GM21390 (cell line): Measurements from ENCODE around the gene PTPRD.

ENCODE experiments used
- ATAC-seq: cut with Tn5 transposase; IDR thresholded peaks from one replicate; pipeline ENCODE4 v1.9.1; 2021; ENCODE audit not compliant: unreplicated experiment

The PTPRD gene

DNA sequence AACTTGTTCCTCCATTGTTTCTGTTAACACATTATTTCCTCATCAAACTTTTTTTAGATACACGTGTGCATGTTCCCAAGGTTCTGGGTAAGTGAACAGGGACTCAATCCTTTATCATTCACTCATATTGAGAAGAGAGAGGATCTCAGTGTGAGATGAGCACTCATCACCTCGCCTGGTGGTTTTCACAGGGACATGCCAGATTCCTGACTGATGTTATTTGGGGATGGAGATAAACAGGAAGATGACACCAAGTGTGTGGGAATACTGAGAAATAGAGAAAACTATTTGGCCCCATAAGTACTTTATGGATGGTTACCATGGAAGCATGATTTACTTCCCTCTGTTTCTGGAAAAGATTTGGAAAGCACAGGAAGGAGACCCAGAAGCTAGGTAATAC lies 2279.9 kb downstream of the PTPRD start:
- no peak for ATAC-seq

DNA sequence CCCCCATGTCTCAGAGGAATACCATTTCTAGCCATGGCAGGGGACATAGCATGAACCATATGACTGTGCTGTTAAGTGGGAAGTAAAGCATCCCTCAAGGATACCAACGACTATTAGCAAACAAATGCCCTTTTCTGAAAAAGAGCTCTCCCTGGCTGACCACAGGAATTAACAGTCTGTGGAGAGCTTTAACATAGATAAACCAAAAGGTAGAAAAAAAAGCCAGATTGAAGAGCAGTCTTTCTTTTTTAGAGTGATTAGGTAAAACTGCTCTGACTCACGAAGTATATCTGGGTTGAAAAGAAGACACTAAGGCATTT lies 2280.5 kb downstream of the PTPRD start:
- ATAC-seq, result no peak

DNA sequence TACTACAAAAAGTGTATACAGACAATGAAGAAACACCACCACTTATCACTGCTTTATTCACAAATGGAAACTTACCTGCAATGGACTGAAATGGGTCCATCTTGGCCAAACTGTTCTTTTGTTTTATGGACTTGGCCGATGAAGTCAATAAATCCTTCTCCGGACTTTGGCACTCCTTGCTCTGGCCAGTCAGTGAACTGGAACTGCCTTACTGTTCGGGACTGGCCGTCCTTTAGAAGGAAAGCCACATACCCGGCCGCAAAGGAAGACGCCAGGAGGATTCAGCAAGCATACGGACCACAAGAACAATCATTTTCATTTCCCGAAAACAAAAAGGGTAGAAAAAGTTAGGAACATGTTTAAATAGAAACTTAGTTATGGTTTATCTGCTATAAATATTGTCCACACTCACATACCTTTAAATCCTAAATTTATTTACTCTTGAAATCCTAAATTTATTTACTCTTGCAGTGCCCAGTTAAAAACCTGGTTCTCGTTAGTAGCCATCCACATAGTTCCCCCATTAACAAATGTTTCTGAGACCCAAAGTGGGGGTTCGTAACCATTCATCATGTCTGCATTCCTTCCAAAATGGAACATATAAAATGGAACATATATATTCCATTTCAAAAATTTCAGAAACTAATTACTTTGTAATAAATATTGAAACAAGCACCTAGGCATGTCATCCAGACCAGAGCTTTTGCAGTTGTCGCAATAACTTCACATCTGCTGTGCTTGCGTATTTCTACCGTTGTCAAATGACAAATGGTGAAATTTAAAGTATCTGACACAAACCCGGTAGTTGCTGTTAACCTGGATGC lies 2281.1 kb downstream of the PTPRD start:
- ATAC-seq, result no peak

DNA sequence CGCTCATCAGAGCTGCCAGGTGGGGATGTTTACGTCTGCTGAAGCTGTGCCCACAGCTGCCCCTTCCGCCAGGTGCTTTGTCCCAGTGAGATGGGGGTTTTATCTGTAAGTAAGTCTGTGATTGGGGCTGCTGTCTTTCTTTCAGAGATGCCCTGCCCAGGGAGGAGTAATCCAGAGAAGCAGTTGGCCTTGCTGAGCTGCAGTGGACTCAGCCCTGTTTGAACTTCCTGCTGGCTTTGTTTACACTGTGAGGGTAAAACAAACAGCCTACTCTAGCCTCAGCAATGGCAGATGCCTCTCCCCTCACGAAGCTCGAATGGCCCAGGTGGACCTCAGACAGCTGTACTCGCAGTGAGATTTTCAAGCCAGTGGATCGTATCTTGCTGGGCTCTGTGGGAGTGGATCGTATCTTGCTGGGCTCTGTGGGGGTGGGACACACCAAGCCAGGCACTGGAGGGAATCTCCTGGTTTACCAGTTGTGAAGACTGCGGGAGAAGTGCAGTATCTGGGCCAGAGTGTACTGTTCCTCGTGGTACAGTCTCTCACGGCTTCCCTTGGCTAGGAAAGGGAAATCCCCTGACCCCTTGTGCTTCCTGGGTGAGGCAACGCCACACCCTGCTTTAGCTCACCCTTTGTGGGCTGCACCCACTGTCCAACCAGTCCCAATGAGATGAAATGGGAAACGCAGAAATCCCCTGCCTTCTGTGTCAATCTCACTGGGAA lies 2283.1 kb downstream of the PTPRD start:
- ATAC-seq, result no peak

DNA sequence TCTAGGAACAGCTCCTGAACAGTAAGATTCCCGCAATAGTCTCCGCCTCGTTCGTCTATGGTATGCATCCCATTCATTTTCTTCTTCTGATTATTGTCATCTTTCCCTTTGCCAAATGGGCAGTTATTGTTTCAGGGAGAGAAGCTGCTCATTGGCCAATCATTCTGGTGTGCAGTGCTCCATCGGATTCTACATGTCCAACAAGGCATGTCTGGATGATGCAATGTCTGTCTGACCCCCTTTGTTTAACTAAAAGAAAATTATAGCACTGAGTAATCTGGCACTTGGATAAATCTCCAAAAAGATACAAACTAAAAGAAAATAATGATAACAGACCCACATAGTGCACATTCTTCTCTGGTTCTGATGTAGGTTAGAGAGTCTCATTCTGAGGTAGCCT lies 2297.6 kb downstream of the PTPRD start:
- ATAC-seq, result no peak

DNA sequence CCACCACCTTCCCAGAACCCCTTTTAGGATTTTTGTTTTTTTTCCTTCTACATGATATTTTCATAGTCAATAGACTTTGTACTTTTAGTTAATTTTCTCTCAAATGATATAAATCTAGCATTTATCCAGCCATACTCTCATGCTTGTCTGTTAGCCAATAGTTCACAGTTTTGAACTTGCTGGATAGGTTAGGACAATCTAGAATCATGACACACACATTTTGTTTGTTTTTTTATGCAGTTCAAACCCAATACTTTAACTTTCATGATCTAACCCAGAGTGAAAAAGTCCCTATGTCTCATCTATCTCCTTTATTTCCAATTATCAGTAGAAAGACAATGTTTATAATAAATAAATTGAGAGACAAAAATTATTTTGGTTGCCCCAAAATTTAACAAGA lies 2303.5 kb downstream of the PTPRD start:
- ATAC-seq, result no peak

DNA sequence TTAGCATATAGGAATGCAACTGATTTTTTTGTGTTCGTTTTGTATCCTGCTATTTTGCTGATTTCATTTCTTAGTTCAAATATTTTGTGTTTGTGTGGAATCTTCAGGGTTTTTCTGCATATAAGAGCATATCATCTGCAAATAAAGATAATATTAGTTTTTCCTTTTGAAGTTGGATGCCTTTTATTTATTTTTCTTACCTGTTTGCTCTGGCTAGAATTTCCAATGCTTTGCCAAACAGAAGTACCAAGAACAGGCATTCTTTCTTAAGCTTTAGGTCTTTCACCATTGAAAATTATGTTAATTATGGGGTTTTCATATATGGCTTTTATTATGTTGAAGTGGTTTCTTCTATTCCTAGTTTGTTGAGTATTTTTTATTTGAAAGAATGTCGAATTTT lies 2308.1 kb downstream of the PTPRD start:
- no peak for ATAC-seq

DNA sequence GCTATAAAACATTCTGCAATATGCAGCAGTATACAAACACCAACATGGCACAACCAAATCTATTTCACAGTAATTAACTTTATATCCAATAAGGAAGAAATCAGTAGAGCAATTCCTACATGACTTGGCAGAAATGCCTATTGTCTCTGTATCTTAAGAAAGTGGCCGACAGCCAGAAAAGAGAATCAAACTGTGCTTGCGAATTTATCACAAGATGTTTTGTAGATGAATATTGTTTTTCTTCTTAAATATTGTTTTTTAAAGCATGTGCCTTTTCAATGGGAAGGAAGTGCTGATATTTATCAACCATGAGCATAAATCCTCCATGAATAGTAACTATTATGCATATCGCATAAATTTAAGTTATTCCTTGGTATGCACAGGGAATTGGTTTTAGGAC lies 2311.5 kb downstream of the PTPRD start:
- no peak for ATAC-seq

DNA sequence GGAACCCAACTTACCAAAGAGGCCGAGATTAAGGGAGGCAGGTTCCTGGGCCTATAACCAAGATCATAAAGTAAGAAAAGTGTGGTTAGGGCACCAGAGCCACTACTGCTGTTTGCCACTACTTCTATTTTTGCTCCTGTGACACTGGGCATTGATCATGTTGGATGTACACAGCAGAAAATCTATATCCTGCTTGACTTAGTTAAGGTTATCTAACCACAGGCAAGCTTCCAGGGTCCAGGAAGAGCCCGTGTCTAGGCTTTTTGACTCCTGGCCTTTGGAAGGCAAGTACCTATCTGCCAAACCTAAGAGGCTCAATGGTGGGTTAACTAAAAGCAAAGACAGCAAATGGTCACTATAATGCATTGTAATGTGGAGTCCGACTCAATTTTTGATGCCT lies 2315.8 kb downstream of the PTPRD start:
- no peak for ATAC-seq

DNA sequence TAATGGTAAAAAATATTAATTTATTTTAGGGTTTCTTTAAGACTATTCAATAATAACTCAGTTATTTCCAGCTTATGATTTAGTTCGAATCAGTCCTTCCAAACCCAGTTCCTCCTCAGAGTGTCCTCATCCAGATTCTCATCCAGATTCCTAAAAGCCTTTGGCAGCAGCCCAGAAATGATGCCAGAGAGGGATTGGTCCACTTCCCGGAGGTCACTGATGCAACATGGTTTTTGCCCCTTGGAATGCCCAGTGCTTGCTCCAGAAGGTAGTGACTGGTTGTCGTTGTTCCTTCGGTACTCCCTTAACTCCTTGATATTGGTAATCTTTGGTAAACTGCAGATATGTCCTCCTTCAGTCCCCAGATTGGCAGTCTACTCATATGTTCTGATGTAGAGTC lies 2320.1 kb downstream of the PTPRD start:
- ATAC-seq, result no peak

DNA sequence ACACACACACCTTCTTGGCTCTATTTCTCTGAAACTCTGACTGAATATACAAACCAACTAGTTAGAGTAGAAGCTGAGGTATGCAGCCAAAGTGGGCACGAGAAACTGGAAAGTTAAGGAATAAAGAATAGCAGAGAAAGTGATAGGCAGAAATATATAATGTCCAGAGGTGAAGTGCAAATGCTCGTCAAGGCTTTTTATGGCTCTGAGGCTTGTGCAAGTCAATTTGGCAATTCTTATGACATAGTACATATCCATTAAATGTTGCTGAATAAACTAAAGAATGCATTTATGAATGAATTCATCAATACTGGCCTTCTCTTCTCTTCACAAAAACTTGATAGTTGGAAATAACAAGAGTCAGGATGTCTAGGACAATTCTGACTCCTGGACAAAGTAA lies 2323.1 kb downstream of the PTPRD start:
- ATAC-seq, result no peak

DNA sequence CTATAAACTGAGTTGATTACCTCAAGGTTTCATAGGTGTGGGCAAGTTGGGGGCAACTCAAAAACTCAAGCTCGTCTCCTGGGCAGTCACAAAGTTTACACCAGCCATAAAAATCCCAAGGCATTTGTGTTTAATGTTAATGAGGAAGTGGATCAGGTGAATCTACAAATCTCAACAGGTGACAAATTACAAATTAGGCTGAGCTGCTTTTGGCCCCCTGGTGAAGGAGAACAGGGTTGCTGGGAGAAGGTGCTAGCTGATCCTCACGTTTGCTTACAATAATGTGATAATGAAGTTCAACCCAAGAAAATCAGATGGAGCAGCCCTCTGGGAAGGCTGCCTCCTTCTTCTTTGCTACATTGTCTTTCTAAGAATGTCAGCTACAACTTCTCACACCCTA lies 2324.8 kb downstream of the PTPRD start:
- ATAC-seq, result no peak

DNA sequence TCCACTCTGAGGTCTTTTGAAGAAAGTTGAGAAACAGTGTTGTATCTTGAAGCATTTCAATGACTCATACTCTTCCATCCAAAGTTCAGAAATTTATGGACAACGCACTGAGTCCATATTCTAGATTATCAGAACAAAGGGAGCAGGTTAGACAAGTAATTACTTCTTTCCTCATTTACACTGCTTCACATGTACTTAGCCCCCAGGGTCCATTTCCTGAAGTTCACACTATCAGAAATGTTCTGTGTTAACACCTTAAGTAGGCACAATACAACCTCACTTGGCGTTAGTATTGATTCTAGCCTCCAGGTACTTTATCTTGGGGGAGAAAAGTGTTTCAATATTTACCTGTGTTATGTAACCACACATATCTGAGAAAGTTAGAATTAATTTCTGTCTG lies 2325.3 kb downstream of the PTPRD start:
- ATAC-seq, result no peak

DNA sequence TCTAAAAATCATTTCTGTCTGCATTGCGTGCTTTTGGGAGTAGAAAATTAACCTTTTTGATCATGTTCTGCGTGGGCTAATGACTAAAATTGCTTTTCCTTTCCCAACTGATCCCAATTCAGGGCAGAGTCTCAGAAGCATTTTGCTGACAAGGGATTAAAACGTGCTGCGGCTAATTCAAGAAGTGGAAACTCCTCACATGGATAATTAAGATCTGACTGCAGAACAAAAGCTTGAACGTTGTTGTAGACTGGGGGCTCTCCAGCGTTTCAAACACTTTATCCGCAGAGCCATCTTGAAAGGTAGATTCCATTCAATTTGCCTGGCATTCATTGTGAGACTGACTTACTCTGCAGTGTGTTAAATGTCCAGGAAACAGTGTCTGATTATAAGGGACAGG lies 2327.9 kb downstream of the PTPRD start:
- ATAC-seq, result no peak

DNA sequence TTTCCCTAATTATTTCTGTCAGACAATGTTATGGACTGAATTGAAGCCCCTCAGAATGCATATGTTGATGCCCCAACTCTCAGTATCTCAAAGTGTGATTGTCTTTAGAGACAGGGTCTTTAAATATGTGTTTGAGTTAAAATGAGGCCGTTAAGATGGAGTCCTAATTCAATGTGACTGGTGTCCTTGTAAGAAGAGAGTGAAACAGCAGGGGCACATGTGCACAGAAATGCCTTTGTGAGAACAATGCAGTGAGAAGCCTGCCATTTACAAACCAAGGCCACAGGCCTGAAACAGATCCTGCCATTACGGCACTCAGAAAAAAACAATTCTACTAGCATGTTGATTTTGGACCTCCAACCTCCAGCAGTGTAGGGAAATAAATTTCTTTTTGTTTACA lies 2330.3 kb downstream of the PTPRD start:
- no peak for ATAC-seq

DNA sequence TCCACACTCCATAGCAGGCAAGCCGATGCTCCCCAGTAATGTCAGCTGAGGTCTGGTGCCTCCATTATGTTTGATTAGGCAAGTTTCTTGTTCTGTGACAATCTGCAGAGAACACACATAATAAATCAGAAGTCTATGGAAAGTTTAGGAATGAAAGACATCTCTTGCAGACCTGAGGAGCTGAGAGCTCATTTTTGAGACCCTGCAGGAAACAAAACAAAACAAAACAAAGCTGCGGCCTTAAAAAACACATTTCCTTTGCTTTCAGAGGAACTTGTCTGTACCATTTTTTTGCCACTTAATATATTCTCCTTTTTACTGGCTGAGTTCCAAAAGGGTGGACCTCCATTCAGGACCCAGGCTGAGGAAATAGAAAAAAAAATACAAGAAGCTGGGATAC lies 2332.0 kb downstream of the PTPRD start:
- no peak for ATAC-seq

DNA sequence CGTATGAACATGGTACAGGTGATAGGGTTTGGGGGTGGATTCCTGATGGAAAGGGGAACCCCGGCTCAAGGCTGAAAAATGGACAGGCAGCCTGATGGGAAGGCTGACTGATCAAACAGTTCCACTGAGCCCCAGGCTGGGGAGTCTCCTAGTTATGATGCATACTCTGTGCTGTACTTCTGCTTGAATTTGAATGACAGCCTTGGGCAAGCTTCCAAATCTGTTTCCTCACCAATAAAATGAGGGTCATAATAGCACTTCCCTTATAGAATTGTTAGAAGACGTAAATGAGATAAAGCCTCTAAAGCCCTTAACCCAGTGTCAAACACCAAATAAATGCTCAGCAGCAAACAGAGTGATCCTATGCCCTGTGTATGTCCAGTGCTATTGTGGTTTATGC lies 2334.8 kb downstream of the PTPRD start:
- no peak for ATAC-seq

DNA sequence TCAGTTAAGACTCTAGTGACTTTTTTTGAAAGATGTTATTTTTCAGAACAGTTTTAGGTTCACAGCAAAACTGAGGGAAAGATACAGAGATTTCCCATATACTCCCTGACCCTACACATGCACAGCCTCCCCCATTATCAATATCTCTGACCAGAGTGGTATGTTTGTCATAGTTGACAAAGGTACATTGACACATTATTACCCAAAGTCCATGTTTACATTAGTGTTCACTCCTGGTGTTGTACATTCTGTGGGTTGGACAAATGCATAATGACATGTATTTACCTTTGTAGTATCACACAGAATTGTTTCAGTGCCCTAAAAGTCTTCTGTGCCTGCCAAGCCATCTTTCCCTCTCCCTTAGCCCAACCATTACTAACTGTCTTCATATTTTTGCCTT lies 2342.6 kb downstream of the PTPRD start:
- ATAC-seq, result no peak

DNA sequence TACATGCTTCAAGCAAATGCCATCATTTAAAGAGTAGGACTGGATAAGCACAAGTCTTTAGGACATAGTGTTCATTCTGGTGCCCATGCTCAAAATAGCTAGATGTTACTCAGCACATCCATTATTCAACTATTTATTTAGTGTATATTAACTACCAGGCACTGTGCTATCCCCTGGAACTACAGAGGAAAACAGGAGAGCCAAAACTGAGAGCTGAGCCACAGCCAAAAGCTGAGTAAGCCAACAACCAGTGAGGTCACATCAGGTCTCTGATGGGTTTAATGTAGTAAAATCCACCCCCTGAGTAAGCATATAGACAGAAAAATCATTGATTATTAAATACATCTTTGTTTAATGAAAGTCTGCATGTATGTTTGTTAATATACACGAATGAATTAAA lies 2343.9 kb downstream of the PTPRD start:
- no peak for ATAC-seq

DNA sequence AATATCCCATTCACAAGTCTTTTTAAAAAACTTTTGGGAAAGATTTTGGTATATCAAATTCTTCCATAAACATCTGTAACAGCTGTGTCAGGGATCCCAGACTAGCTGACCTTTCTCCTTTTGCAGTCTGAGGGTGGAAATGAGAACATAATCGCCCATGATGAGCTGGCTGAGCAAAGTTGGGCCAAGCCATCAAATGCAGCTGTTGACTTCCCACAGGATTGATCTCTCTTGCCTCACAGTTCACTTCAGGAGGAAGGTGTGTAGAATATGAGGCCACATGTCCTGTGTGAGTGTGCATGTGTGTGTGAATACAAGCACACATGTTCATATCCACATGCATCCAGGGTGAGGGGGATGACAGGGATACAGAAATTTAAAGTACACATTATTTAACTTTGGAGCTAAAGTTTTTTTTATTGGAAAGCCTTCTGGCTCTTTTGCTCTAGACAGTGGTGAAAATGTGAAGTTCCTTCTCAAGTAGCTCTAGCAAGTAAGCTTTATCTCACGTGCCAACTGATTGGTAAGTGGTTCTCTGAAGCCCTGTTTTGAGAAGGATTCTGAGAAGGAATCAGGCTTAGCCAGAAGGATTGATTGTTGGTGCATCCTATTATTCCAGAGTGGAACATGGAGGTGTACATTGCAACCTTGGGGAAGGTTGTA lies 2344.5 kb downstream of the PTPRD start:
- no peak for ATAC-seq

DNA sequence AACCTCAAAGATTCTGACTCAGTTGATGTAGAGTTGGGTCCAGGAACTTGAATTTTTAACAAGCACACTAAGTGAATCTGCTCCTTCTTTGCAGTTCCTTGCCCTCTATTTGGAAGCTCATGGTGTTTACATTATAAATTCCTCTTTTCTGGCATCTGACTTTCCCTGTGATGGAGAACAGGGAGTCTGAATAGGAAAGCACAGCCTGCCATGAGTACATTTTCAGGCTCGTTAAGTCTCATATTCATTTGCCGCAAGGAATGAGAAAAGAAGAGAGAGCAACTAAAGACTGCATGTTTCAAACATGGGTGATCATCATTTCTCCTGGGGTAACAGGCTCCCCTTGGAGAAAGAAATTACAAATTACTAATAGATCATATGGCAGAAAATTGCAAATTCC lies 2345.2 kb downstream of the PTPRD start:
- ATAC-seq, result no peak

DNA sequence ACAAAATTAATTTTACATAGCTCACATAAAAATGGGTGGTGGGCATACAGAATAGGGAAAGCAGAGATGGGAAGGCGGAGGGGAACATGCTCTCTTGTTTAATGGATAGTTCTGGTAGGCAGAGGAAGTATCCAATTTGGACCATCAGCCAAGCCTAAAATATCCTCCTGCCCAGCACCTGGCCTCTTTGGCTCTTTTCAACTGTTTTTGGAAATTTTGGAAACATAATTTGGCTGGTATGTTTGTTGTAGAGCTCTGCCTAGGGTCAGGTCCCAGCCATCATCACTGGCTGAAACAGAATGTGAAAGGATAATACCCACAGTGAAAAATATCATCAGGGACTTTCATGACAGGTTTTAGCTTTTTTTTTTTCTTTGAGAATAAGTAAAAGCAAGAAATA lies 2345.9 kb downstream of the PTPRD start:
- no peak for ATAC-seq
